ENCODE measurements around the gene PPP1R18. TPM values are rescaled to one million over a fixed set of nuclear protein-coding genes. Genes with fewer than 3 reads are reported as not detected.

PPP1R18 gene
- total and polyA plus RNA-seq, 2 experiments from 2014 or later: 13.0 to 43.5 TPM

DNA sequence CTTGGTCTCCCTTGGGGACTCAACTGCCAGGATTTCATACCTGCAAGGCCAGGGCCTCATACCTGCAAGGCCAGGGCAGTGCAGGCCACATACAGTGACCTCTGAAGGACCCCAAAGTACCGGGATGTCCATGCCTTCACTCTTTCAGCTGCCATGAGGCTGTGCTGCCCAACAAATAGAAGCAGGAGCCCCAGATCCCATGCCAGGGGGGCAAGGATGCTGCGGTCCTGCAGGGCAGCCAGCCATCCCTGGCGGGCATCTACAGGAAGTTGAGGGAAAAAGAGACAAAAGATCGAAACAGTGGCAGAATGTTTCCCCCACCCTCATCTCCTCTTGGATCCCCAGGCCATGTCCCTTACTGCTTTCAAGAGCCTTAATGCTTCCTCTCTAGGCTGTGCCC lies 3.5 kb upstream of the PPP1R18 start:
- H3K36me3 ChIP-seq: no peaks in the 10 kb centered on the region
- H3K4me3 ChIP-seq: peak overlapping the region; percentile 62
- H3K9me3 ChIP-seq (ENCODE audit: low read depth): no peaks in the 10 kb centered on the region
- peak overlapping the region; percentile 72 for H3K27ac ChIP-seq
- H3K27me3 ChIP-seq: no peaks in the 10 kb centered on the region
- peaks cover 31% of the 10 kb centered on the region for H3K4me1 ChIP-seq (ENCODE audit: low read depth)
- DNase-seq (ENCODE audit: low read depth in 1 of 2, low spot score in 1 of 2): no peak
- TF ChIP-seq CTCF (IDR thresholded peaks at IDR 0.05; ENCODE audit: low read depth, low read length): no peak

- no peak for TF ChIP-seq CTCF (IDR thresholded peaks at IDR 0.05; ENCODE audit: low read depth, low read length)
Measured at GRCh38 chr6:30689022-30689865, 2.8 kb upstream of the PPP1R18 start.

DNA sequence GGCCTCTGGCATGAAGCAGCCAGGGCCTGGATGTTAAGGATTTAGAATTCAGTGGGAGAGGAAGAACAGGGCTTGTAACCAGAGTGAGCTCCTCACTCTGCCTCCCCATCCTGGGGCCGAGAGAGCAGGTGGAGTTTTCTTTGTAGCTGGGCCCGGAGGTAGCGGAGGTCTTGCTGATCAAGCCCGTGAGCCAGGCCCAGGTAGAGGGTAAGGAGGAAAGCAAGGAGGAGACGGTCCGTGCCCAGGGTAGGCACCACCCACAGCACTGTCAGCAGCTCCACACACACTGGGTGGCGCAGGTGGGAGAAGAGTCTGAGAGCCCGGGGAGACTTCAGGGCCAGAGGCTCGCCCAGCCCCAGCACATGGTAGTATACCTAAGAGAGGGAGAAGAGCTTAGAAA lies 2.1 kb upstream of the PPP1R18 start:
- H3K27me3 ChIP-seq: no peaks in the 10 kb centered on the region
- H3K36me3 ChIP-seq: no peaks in the 10 kb centered on the region
- H3K4me1 ChIP-seq (ENCODE audit: low read depth): peaks cover 44% of the 10 kb centered on the region
- no peaks in the 10 kb centered on the region for H3K9me3 ChIP-seq (ENCODE audit: low read depth)
- DNase-seq (ENCODE audit: low read depth in 1 of 2, low spot score in 1 of 2): no peak
- H3K4me3 ChIP-seq: no peak overlapping the region
- TF ChIP-seq CTCF (IDR thresholded peaks at IDR 0.05; ENCODE audit: low read depth, low read length): no peak
- H3K27ac ChIP-seq: no peak overlapping the region

More at GRCh38 chr6:30689022-30689865, 2.8 kb upstream of the PPP1R18 start:
- Histone ChIP-seq H3K9me3 (ENCODE audit: low read depth) (no peaks in the 10 kb centered on the region), H3K36me3 (no peaks in the 10 kb centered on the region), H3K27ac (peak overlapping the region; percentile 72), H3K4me3 (no peak overlapping the region), H3K27me3 (no peaks in the 10 kb centered on the region), H3K4me1 (ENCODE audit: low read depth) (peaks cover 38% of the 10 kb centered on the region)
- DNase-seq (ENCODE audit: low read depth in 1 of 2, low spot score in 1 of 2): no peak

DNA sequence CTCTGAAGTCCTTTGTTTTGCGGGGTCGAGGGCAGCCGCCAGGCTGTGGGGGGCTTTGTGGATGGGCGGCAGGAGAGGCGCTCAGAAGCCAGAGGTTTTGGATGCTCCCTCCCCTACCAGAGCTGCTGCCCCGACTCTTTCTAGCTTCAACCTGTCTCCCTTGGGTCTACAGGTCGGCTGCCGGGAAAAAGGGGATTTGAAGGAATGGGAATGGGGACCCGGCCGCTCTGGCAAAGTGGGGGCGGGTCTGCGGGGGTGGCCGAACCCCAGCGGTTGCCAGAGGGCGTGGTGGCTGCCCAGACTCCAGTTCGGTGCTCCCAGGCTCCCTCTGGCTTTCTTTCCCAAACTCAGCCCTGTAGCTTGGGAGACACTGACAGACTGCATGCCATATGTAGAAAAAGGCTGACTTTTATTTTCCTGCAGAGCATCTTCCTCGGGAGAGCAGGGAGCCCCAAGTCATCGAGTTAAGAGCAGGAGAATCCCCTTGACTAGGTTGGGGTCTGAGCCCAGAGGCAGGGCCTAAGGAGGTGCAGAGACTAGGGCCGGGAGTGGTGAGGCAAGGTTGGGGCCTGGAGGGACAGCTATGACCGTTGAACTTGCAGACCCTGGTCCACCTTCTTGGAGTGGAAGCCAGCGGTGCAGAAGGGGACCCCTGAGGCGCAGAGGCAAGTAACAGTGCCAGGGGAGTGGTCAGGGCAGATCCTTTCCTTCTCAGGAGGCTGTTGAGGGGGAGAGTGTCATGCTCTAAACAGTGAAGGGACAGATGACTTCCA lies 1.4 kb upstream of the PPP1R18 start:
- peak; percentile 26 for TF ChIP-seq CTCF (IDR thresholded peaks at IDR 0.05; ENCODE audit: low read depth, low read length)
- Histone ChIP-seq H3K4me1 (ENCODE audit: low read depth) (peaks cover 52% of the 10 kb centered on the region), H3K36me3 (no peaks in the 10 kb centered on the region), H3K4me3 (peak overlapping the region; percentile 63), H3K9me3 (ENCODE audit: low read depth) (no peaks in the 10 kb centered on the region), H3K27ac (peak overlapping the region; percentile 10), H3K27me3 (no peaks in the 10 kb centered on the region)
- DNase-seq (ENCODE audit: low read depth in 1 of 2, low spot score in 1 of 2): peak in 1 of 2 donors; percentile 49

DNA sequence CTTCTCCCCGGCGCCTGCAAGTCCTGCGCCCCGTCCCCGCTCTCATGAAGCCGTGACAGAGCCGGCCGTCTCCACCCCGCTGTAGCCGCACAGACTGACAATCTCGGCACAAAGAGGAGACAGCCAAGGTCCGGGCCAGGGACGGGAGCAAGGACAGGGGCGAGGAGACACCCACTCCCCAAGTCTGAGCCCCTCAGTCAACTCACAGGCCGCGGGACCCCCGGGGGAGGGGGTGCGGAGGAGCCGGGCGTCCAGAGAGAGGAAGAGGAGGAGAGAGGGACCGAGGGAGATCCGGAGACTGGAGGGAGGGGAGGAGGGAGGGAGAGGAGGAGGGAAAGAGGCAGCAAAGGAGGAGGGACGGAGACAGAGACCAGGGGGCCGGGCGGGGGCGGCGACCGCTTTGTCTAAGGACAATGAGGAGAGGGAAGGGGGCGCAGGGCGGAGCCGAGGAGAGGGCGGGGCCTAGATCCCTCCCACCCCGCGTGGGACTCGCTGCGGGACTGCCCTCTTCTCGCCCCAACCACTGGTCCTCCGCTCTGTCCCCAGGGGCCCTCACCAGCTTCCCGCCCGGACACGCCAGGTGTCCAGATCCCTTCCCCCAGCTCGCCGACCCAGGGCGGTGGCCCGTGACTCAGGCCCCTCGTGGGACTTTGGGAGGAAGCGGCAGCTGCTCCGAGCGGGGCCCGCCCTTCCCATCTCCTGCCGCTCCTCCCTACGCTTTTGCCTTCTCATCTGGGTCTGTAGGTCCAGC lies 638 bp upstream of the PPP1R18 start:
- no peak for TF ChIP-seq CTCF (IDR thresholded peaks at IDR 0.05; ENCODE audit: low read depth, low read length)
- Histone ChIP-seq H3K4me1 (ENCODE audit: low read depth) (peaks cover 59% of the 10 kb centered on the region), H3K27ac (peak overlapping the region; percentile 67), H3K27me3 (no peaks in the 10 kb centered on the region), H3K36me3 (no peaks in the 10 kb centered on the region), H3K4me3 (peak overlapping the region; percentile 63), H3K9me3 (ENCODE audit: low read depth) (no peaks in the 10 kb centered on the region)
- DNase-seq (ENCODE audit: low read depth in 1 of 2, low spot score in 1 of 2): peak; percentile 87 to 98

Measured in cardiac muscle cell (in vitro differentiated cells and primary cell).